Measurements from ENCODE around the gene TAB2. TPM values are rescaled to one million over a fixed set of nuclear protein-coding genes. Genes with fewer than 3 reads are reported as not detected.

The TAB2 gene
- total and polyA plus RNA-seq, 9 of the 15 experiments (the other 6 are each of a cell fraction or from before 2014, with no cell fraction given), result 9.1 to 38.3 (median 18.6) TPM

Small RNA genes within 50 kb of the gene (small RNA-seq; reads per million reads assigned to genes)
- not detected for gene RN7SL234P

Other genes starting within 250 kb of the TAB2 start
- 0.50 and 1.1 TPM in 2 replicates for gene SUMO4, start 82.5 kb downstream of the TAB2 start, total RNA-seq (2014; rRNA removed)
- 1.9 and 2.2 TPM in 2 replicates for gene SUMO4, start 82.5 kb downstream of the TAB2 start, total RNA-seq (2014; rRNA removed; fragmentation: Illumina TruSeq; extraction: Trizol)
- gene SUMO4, start 82.5 kb downstream of the TAB2 start, total RNA-seq (2015; rRNA removed; fragmentation: Illumina TruSeq; extraction: Trizol), result 1.7 and 2.0 TPM in 2 replicates
- 0.60 and 0.92 TPM in 2 replicates for gene SUMO4, start 82.5 kb downstream of the TAB2 start, total RNA-seq (2021)
- 0.14 and 0.35 TPM in 2 replicates for gene SUMO4, start 82.5 kb downstream of the TAB2 start, polyA plus RNA-seq (2011; rRNA removed)
- gene SUMO4, start 82.5 kb downstream of the TAB2 start, polyA plus RNA-seq (2014; fragmentation: Illumina TruSeq; extraction: Trizol), result 0.25 TPM in 1 of 2 replicates, not detected in the other
- gene SUMO4, start 82.5 kb downstream of the TAB2 start, polyA plus RNA-seq (2014; fragmentation: Nextera tagmentation; extraction: Ambion mirVana), result under 1 TPM in 1 of 2 experiments, not detected in 1; 0.27 TPM
- 0.20 and 0.27 TPM in 2 replicates for gene SUMO4, start 82.5 kb downstream of the TAB2 start, polyA plus RNA-seq (2014; rRNA removed)
- gene ZC3H12D, start 167.3 kb downstream of the TAB2 start, total RNA-seq (2014; rRNA removed), result not detected in 2 replicates
- gene ZC3H12D, start 167.3 kb downstream of the TAB2 start, total RNA-seq (2014; rRNA removed; fragmentation: Illumina TruSeq; extraction: Trizol), result 0.04 TPM in 1 of 2 replicates, not detected in the other
- 0.04 and 0.19 TPM in 2 replicates for gene ZC3H12D, start 167.3 kb downstream of the TAB2 start, total RNA-seq (2015; rRNA removed; fragmentation: Illumina TruSeq; extraction: Trizol)
- 0.20 and 0.27 TPM in 2 replicates for gene ZC3H12D, start 167.3 kb downstream of the TAB2 start, total RNA-seq (2021)
- 0.06 TPM in 1 of 2 replicates, not detected in the other for gene ZC3H12D, start 167.3 kb downstream of the TAB2 start, polyA plus RNA-seq (2011; rRNA removed)
- 0.12 and 0.22 TPM in 2 replicates for gene ZC3H12D, start 167.3 kb downstream of the TAB2 start, polyA plus RNA-seq (2014; fragmentation: Illumina TruSeq; extraction: Trizol)
- gene ZC3H12D, start 167.3 kb downstream of the TAB2 start, polyA plus RNA-seq (2014; fragmentation: Nextera tagmentation; extraction: Ambion mirVana), result not detected
- gene ZC3H12D, start 167.3 kb downstream of the TAB2 start, polyA plus RNA-seq (2014; rRNA removed), result 0.04 and 0.05 TPM in 2 replicates
- gene PPIL4, start 228.3 kb downstream of the TAB2 start, total RNA-seq (2014; rRNA removed), result 29.5 and 36.9 TPM in 2 replicates
- 53.7 and 59.5 TPM in 2 replicates for gene PPIL4, start 228.3 kb downstream of the TAB2 start, total RNA-seq (2014; rRNA removed; fragmentation: Illumina TruSeq; extraction: Trizol)
- gene PPIL4, start 228.3 kb downstream of the TAB2 start, total RNA-seq (2015; rRNA removed; fragmentation: Illumina TruSeq; extraction: Trizol), result 52.3 and 54.0 TPM in 2 replicates
- gene PPIL4, start 228.3 kb downstream of the TAB2 start, total RNA-seq (2021), result 26.9 and 29.1 TPM in 2 replicates
- 11.7 and 14.5 TPM in 2 replicates for gene PPIL4, start 228.3 kb downstream of the TAB2 start, polyA plus RNA-seq (2011; rRNA removed)
- 34.9 and 45.9 TPM in 2 replicates for gene PPIL4, start 228.3 kb downstream of the TAB2 start, polyA plus RNA-seq (2014; fragmentation: Illumina TruSeq; extraction: Trizol)
- gene PPIL4, start 228.3 kb downstream of the TAB2 start, polyA plus RNA-seq (2014; fragmentation: Nextera tagmentation; extraction: Ambion mirVana), result 10 to 100 TPM; 48.5 to 55.2 TPM
- 26.4 and 32.2 TPM in 2 replicates for gene PPIL4, start 228.3 kb downstream of the TAB2 start, polyA plus RNA-seq (2014; rRNA removed)
- 11.4 and 15.4 TPM in 2 replicates for gene GINM1, start 248.7 kb downstream of the TAB2 start, total RNA-seq (2014; rRNA removed)
- 19.3 and 23.8 TPM in 2 replicates for gene GINM1, start 248.7 kb downstream of the TAB2 start, total RNA-seq (2014; rRNA removed; fragmentation: Illumina TruSeq; extraction: Trizol)
- 16.2 and 16.5 TPM in 2 replicates for gene GINM1, start 248.7 kb downstream of the TAB2 start, total RNA-seq (2015; rRNA removed; fragmentation: Illumina TruSeq; extraction: Trizol)
- gene GINM1, start 248.7 kb downstream of the TAB2 start, total RNA-seq (2021), result 13.9 and 15.7 TPM in 2 replicates
- 11.6 and 14.2 TPM in 2 replicates for gene GINM1, start 248.7 kb downstream of the TAB2 start, polyA plus RNA-seq (2011; rRNA removed)
- gene GINM1, start 248.7 kb downstream of the TAB2 start, polyA plus RNA-seq (2014; fragmentation: Illumina TruSeq; extraction: Trizol), result 15.2 and 15.4 TPM in 2 replicates
- gene GINM1, start 248.7 kb downstream of the TAB2 start, polyA plus RNA-seq (2014; fragmentation: Nextera tagmentation; extraction: Ambion mirVana), result 1 to 10 TPM; 5.0 to 6.1 TPM
- gene GINM1, start 248.7 kb downstream of the TAB2 start, polyA plus RNA-seq (2014; rRNA removed), result 12.9 and 13.0 TPM in 2 replicates